HCT116 (cell line): Measurements from ENCODE around the gene NFIC.
"Not testable (repeated sequence)": the region's sequence is repeated elsewhere in the genome, so short reads cannot be mapped to it uniquely, and the experiment has no call there.

Experiments used
- EZH2phosphoT487 ChIP-seq: fragments of 200-600 bp; IDR thresholded peaks from 2 replicates; pipeline ENCODE4 v1.6.1; 2018; ENCODE audit warnings: antibody characterized with exemption, borderline replicate concordance
- FOSL1 ChIP-seq: IDR thresholded peaks from 2 replicates; pipeline ENCODE4 v1.6.1; 2012; ENCODE audit warnings: low read depth
- POLR2A ChIP-seq: IDR thresholded peaks from 2 replicates; pipeline ENCODE4 v1.7.0; 2011; ENCODE audit warnings: borderline replicate concordance; ENCODE audit not compliant: insufficient read depth, insufficient read length; ENCODE audit errors: extremely low read depth
- ZFX ChIP-seq: fragments of 450-650 bp; IDR thresholded peaks from 2 replicates; pipeline ENCODE4 v1.6.1; 2017
- TF ChIP-seq, protein P1 (sequence below), 3 experiments: fragments of 200-600 bp in 1 of 3; sonication (generic) in 1 of 3; IDR thresholded peaks in 2 of 3; conservative IDR thresholded peaks in 1 of 3; 2 replicates each; pipeline ENCODE4 v1.5.1; 2012 to 2017; ENCODE audit warnings: low read depth in 2 of 3, low read length in 2 of 3, antibody characterized with exemption in 1 of 3, borderline replicate concordance in 1 of 3, control low read depth in 1 of 3, mild to moderate bottlenecking in 1 of 3, mixed read lengths in 1 of 3, mixed run types in 1 of 3, moderate library complexity in 1 of 3; ENCODE audit not compliant: insufficient read depth in 1 of 3

DNA sequence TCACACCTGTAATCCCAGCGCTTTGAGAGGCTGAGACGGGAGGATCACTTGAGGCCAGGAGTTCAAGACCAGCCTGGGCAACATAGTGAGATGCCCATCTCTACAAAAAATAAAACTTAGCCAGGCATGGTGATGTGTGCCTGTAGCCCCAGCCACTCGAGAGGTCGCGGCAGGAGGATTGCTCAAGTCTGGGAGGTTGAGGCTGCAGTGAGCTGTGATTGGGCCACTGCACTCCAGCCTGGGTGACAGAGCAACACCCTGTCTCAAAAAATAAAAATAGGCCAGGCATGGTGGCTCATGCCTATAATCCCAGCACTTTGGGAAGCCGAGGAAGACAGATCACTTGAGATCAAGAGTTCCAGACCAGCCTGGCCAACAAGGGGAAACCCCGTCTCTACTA lies 32.9 kb downstream of the NFIC start:
- not testable (repeated sequence) for TF ChIP-seq EZH2phosphoT487, FOSL1, POLR2A, ZFX
- TF ChIP-seq, protein P1, sequence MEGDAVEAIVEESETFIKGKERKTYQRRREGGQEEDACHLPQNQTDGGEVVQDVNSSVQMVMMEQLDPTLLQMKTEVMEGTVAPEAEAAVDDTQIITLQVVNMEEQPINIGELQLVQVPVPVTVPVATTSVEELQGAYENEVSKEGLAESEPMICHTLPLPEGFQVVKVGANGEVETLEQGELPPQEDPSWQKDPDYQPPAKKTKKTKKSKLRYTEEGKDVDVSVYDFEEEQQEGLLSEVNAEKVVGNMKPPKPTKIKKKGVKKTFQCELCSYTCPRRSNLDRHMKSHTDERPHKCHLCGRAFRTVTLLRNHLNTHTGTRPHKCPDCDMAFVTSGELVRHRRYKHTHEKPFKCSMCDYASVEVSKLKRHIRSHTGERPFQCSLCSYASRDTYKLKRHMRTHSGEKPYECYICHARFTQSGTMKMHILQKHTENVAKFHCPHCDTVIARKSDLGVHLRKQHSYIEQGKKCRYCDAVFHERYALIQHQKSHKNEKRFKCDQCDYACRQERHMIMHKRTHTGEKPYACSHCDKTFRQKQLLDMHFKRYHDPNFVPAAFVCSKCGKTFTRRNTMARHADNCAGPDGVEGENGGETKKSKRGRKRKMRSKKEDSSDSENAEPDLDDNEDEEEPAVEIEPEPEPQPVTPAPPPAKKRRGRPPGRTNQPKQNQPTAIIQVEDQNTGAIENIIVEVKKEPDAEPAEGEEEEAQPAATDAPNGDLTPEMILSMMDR (IDR thresholded peaks at IDR 0.05 in 2 of 3, conservative IDR thresholded peaks at IDR 0.05 in 1 of 3; ENCODE audit: borderline replicate concordance in 1 of 3, insufficient read depth in 1 of 3, low read depth in 2 of 3, low read length in 2 of 3): not testable (repeated sequence)
